IMR-90 (cell line): Measurements from ENCODE around the gene FAAP24. TPM values are rescaled to one million over a fixed set of nuclear protein-coding genes. Genes with fewer than 3 reads are reported as not detected.

ENCODE experiments used
- ATAC-seq: fragments of 200-7000 bp; cut with Tn5 transposase; 2 replicates; pipeline ENCODE4 v1.9.1; 2020; ENCODE audit warnings: low read depth, mild to moderate bottlenecking, moderate library complexity
- BruUV-seq: library from RNA; stranded (reverse); fragments of 400-500 nt; replicated peaks from 2 replicates; lab custom pipeline; 2021; lab: Mats Ljungman, UMichigan
- CTCF ChIA-PET: fragments of 300-600 bp; formaldehyde crosslinking; extraction: SDS; loops from one replicate; lab custom pipeline; 2021; ENCODE audit warnings: antibody characterized with exemption; lab: Yijun Ruan, JAX
- POLR2A ChIA-PET: fragments of 300-600 bp; sonication (Branson Sonifier 250); formaldehyde crosslinking; loops from one replicate; lab custom pipeline; 2022; ENCODE audit warnings: antibody characterized with exemption; ENCODE audit not compliant: unreplicated experiment; lab: Charles Lee
- DNase-seq: peaks from one replicate; pipeline ENCODE4 v3.0.0; 2013
- H2AFZ ChIP-seq: replicated peaks from 2 replicates; pipeline ENCODE3; 2013; ENCODE audit warnings: low read length, mild to moderate bottlenecking; ENCODE audit not compliant: poor library complexity
- H2AK5ac ChIP-seq: 2 replicates; pipeline ENCODE4 v1.6.1; 2013; ENCODE audit warnings: low read depth, low read length, inconsistent platforms
- H2AK9ac ChIP-seq: replicated peaks from 2 replicates; pipeline ENCODE3; 2013; ENCODE audit warnings: mild to moderate bottlenecking, low read depth, low read length, moderate library complexity; ENCODE audit not compliant: poor library complexity
- H2BK120ac ChIP-seq: 2 replicates; pipeline ENCODE4 v1.6.1; 2013; ENCODE audit warnings: low read depth, low read length, inconsistent platforms
- H2BK15ac ChIP-seq: 3 replicates; pipeline ENCODE4 v1.6.1; 2013; ENCODE audit warnings: low read depth, low read length, inconsistent platforms
- H2BK20ac ChIP-seq: 2 replicates; pipeline ENCODE4 v1.6.1; 2013; ENCODE audit warnings: low read depth, mild to moderate bottlenecking, inconsistent platforms, low read length, moderate library complexity
- H2BK5ac ChIP-seq: 2 replicates; pipeline ENCODE4 v1.6.1; 2013; ENCODE audit warnings: mild to moderate bottlenecking, low read depth, low read length, inconsistent platforms; ENCODE audit not compliant: poor library complexity, severe bottlenecking
- H3K14ac ChIP-seq: replicated peaks from 2 replicates; pipeline ENCODE4 v1.6.1; 2013; ENCODE audit warnings: low read depth, low read length, inconsistent platforms
- H3K18ac ChIP-seq: 2 replicates; pipeline ENCODE4 v1.6.1; 2013; ENCODE audit warnings: low read depth, low read length, control low read depth
- H3K23ac ChIP-seq: 2 replicates; pipeline ENCODE4 v1.6.1; 2013; ENCODE audit warnings: low read depth, low read length, inconsistent platforms
- H3K27ac ChIP-seq: 2 replicates; pipeline ENCODE4 v1.5.1; 2013; ENCODE audit warnings: mild to moderate bottlenecking, control low read depth, low read length; ENCODE audit not compliant: insufficient read depth
- H3K27me3 ChIP-seq: 2 replicates; pipeline ENCODE4 v1.6.1; 2013; ENCODE audit warnings: low read length; ENCODE audit not compliant: control insufficient read depth, insufficient read depth
- H3K36me3 ChIP-seq: 2 replicates; pipeline ENCODE4 v1.6.1; 2013; ENCODE audit warnings: low read length, mixed read lengths; ENCODE audit not compliant: control insufficient read depth, insufficient read depth
- H3K4ac ChIP-seq: 2 replicates; pipeline ENCODE4 v1.6.1; 2013; ENCODE audit warnings: low read depth, low read length, inconsistent platforms
- H3K4me1 ChIP-seq: 2 replicates; pipeline ENCODE4 v1.6.1; 2013; ENCODE audit warnings: low read length, mixed read lengths; ENCODE audit not compliant: control insufficient read depth, insufficient read depth
- H3K4me2 ChIP-seq: 2 replicates; pipeline ENCODE4 v1.6.1; 2013; ENCODE audit warnings: low read depth, mild to moderate bottlenecking, control low read depth, low read length, moderate library complexity
- H3K4me3 ChIP-seq: 2 replicates; pipeline ENCODE4 v1.5.1; 2013; ENCODE audit warnings: low read depth, mild to moderate bottlenecking, control low read depth, low read length, moderate library complexity; ENCODE audit not compliant: insufficient read depth
- H3K56ac ChIP-seq: 2 replicates; pipeline ENCODE4 v1.6.1; 2013; ENCODE audit warnings: low read length, inconsistent platforms; ENCODE audit not compliant: insufficient read depth; ENCODE audit errors: extremely low read depth
- H3K79me1 ChIP-seq, 2 experiments: 2 replicates each; pipeline ENCODE4 v1.6.1; 2013; ENCODE audit warnings: low read length in 2 of 2, inconsistent platforms in 1 of 2, low read depth in 1 of 2
- H3K9ac ChIP-seq: 2 replicates; pipeline ENCODE4 v1.6.1; 2013; ENCODE audit warnings: low read depth, low read length, control low read depth
- H3K9me1 ChIP-seq: 2 replicates; pipeline ENCODE4 v1.6.1; 2013; ENCODE audit warnings: low read length, inconsistent platforms; ENCODE audit not compliant: insufficient read depth
- H3K9me3 ChIP-seq: 2 replicates; pipeline ENCODE4 v1.6.1; 2013; ENCODE audit warnings: low read length; ENCODE audit not compliant: control insufficient read depth, insufficient read depth
- H4K20me1 ChIP-seq: 2 replicates; pipeline ENCODE4 v1.6.1; 2013; ENCODE audit warnings: low read length, inconsistent platforms; ENCODE audit not compliant: insufficient read depth
- H4K5ac ChIP-seq: 2 replicates; pipeline ENCODE4 v1.6.1; 2013; ENCODE audit warnings: mild to moderate bottlenecking, low read depth, low read length, control low read depth
- H4K8ac ChIP-seq, 2 experiments: 2 replicates each; pipeline ENCODE4 v1.6.1; 2013; ENCODE audit warnings: low read depth in 2 of 2, low read length in 2 of 2, control low read depth in 1 of 2, inconsistent platforms in 1 of 2
- H4K91ac ChIP-seq: 2 replicates; pipeline ENCODE4 v1.6.1; 2013; ENCODE audit warnings: low read depth, low read length, inconsistent platforms; ENCODE audit not compliant: insufficient read depth
- BHLHE40 ChIP-seq: fragments of 150-350 bp; IDR thresholded peaks from 2 replicates; pipeline ENCODE4 v1.6.1; 2016; ENCODE audit warnings: mild to moderate bottlenecking, low read depth, low read length
- CEBPB ChIP-seq: IDR thresholded peaks from 2 replicates; pipeline ENCODE4 v1.6.1; 2012; ENCODE audit warnings: low read depth, low read length, improper control_type of control experiment
- CHD1 ChIP-seq: IDR thresholded peaks from 2 replicates; pipeline ENCODE4 v1.6.1; 2012; ENCODE audit warnings: low read depth, low read length, improper control_type of control experiment
- FOS ChIP-seq: fragments of 150-350 bp; IDR thresholded peaks from 2 replicates; pipeline ENCODE4 v1.6.1; 2016; ENCODE audit warnings: low read depth, low read length
- MAFK ChIP-seq: IDR thresholded peaks from 2 replicates; pipeline ENCODE4 v1.6.1; 2012; ENCODE audit warnings: low read depth, low read length, improper control_type of control experiment
- MAZ ChIP-seq: IDR thresholded peaks from 2 replicates; pipeline ENCODE4 v1.6.1; 2012; ENCODE audit warnings: low read depth, mild to moderate bottlenecking, low read length, improper control_type of control experiment, moderate library complexity, borderline replicate concordance
- MXI1 ChIP-seq: IDR thresholded peaks from 2 replicates; pipeline ENCODE4 v1.6.1; 2012; ENCODE audit warnings: low read depth, mild to moderate bottlenecking, low read length, moderate library complexity, borderline replicate concordance
- NFE2L2 ChIP-seq: fragments of 150-350 bp; IDR thresholded peaks from 2 replicates; pipeline ENCODE4 v1.6.1; 2016; ENCODE audit warnings: low read depth, mild to moderate bottlenecking, low read length
- POLR2A ChIP-seq: IDR thresholded peaks from 2 replicates; pipeline ENCODE4 v1.6.1; 2012; ENCODE audit warnings: mild to moderate bottlenecking, low read depth, low read length
- RAD21 ChIP-seq: IDR thresholded peaks from 2 replicates; pipeline ENCODE4 v1.6.1; 2012; ENCODE audit warnings: low read length, improper control_type of control experiment
- RCOR1 ChIP-seq: IDR thresholded peaks from 2 replicates; pipeline ENCODE4 v1.6.1; 2012; ENCODE audit warnings: mild to moderate bottlenecking, low read length, improper control_type of control experiment; ENCODE audit not compliant: insufficient replicate concordance
- RFX5 ChIP-seq: IDR thresholded peaks from 2 replicates; pipeline ENCODE4 v1.8.0; 2012; ENCODE audit warnings: low read depth, mild to moderate bottlenecking, low read length, moderate library complexity
- SMC3 ChIP-seq: fragments of 150-350 bp; IDR thresholded peaks from 2 replicates; pipeline ENCODE4 v1.6.1; 2016; ENCODE audit warnings: low read depth, mild to moderate bottlenecking, antibody characterized with exemption, low read length, moderate library complexity
- WGBS, 2 experiments: methylation state at CpG; one replicate each; pipeline versions ENCODE4 v1.1.5 to v1.1.7; 2013; ENCODE audit warnings: missing lambda C conversion rate in 2 of 2; ENCODE audit not compliant: insufficient read length in 1 of 2; ENCODE audit errors: extremely low coverage in 2 of 2; 5-methylcytosine and 5-hydroxymethylcytosine counted together
- dilution Hi-C: fragments of 300-500 bp; cut with HindIII; formaldehyde crosslinking; loops from one replicate; pipeline ENCODE4 v1.14.3; 2018; ENCODE audit warnings: low sequenced_read_pairs; ENCODE audit not compliant: unreplicated experiment
- in situ Hi-C: fragments of 300-500 bp; cut with MboI; formaldehyde crosslinking; loops from 3 replicates; pipeline ENCODE4 v1.14.3; 2019; ENCODE audit warnings: low sequenced_read_pairs, inconsistent platforms, mixed read lengths
- intact Hi-C: fragments of 100-400 bp; cut with micrococcal nuclease; formaldehyde crosslinking; loops from 2 replicates; pipeline ENCODE4 v1.10.0; 2022
- polyA plus RNA-seq, 3 experiments: library from polyadenylated mRNA; depleted of rRNA; stranded (reverse); fragments of >200 nt; gene quantifications; 2 replicates each; pipeline ENCODE4 v1.2.3, GENCODE V29; 2012; ENCODE audit warnings: low replicate concordance in 1 of 3
- total RNA-seq: library from RNA; depleted of rRNA; stranded (reverse); fragments of >200 nt; gene quantifications from 2 replicates; pipeline ENCODE4 v1.2.3, GENCODE V29; 2012
- TF ChIP-seq, protein P1 (sequence below): fragments of 150-350 bp; IDR thresholded peaks from 2 replicates; pipeline ENCODE4 v1.6.1; 2016; ENCODE audit warnings: low read depth, mild to moderate bottlenecking, low read length, moderate library complexity, borderline replicate concordance
- TF ChIP-seq, protein P2 (sequence below): conservative IDR thresholded peaks from 2 replicates; pipeline ENCODE4 v1.5.1; 2012; ENCODE audit warnings: mild to moderate bottlenecking, low read depth, low read length, improper control_type of control experiment
- TF ChIP-seq, protein P3 (sequence below): fragments of 150-350 bp; IDR thresholded peaks from 2 replicates; pipeline ENCODE4 v1.6.1; 2017; ENCODE audit warnings: mild to moderate bottlenecking, antibody characterized with exemption, low read length, low read depth

FAAP24 gene
- total and polyA plus RNA-seq, 2 of the 4 experiments (the other 2 are of a cell fraction), result 2.2 to 2.3 TPM

DNA sequence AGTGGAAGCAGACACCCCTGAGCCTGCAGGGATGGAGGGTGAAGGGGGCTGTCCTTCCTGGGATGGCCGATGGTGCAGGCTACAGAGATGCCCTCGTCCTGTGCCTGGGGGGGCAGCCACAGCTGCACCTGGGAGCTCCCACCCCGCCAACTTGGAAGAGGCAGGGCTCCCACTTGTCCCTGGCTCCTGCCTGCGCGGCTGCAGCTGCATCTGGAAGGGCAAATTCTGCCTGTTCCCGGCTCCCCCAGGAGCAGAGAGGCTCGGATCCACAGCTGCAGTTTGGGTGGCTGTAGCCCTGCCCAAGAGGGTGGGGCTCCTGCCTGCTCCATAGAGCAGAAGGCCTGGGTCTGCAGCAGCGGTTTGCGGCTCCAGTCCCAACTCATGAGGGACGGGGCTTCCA lies 2.5 kb upstream of the FAAP24 start:
- BruUV-seq, result no TSS peak
- ChIA-PET CTCF (no interaction called here), POLR2A (no interaction called here)
- in situ Hi-C loops, result no loop called here
- Histone ChIP-seq H3K4me2 (no peak overlapping the region), H4K91ac (no peak overlapping the region), H2BK5ac (no peak overlapping the region), H2AK5ac (no peak overlapping the region), H2BK20ac (no peak overlapping the region), H3K23ac (no peak overlapping the region), H3K9me3 (no peaks in the 10 kb centered on the region), H4K5ac (no peak overlapping the region), H3K14ac (no peak overlapping the region), H3K9ac (no peak overlapping the region), H3K9me1 (no peaks in the 10 kb centered on the region; the same call in 1 of the 2 replicates), H3K27me3 (no peaks in the 10 kb centered on the region), H2BK120ac (no peak overlapping the region), H3K36me3 (peaks cover 12% of the 10 kb centered on the region), H3K18ac (no peak overlapping the region), H2AK9ac (no peak overlapping the region), H3K79me1 (peaks cover 18 to 43% of the 10 kb centered on the region in 2 experiments), H4K8ac (no peak overlapping the region), H3K56ac (no peak overlapping the region), H2AFZ (no peak overlapping the region), H3K4me3 (no peak overlapping the region), H2BK15ac (no peak overlapping the region), H4K20me1 (no peaks in the 10 kb centered on the region), H3K27ac (no peak overlapping the region), H3K4ac (no peak overlapping the region), H3K4me1 (no peaks in the 10 kb centered on the region)
- ATAC-seq, result no peak
- WGBS, 2 experiments, result 93% methylated on average over 7 of the region's 10 CpGs; no CpG with 5 or more reads in 1 of the 2 experiments
- intact Hi-C loops, result no loop called here
- TF ChIP-seq, protein P1, sequence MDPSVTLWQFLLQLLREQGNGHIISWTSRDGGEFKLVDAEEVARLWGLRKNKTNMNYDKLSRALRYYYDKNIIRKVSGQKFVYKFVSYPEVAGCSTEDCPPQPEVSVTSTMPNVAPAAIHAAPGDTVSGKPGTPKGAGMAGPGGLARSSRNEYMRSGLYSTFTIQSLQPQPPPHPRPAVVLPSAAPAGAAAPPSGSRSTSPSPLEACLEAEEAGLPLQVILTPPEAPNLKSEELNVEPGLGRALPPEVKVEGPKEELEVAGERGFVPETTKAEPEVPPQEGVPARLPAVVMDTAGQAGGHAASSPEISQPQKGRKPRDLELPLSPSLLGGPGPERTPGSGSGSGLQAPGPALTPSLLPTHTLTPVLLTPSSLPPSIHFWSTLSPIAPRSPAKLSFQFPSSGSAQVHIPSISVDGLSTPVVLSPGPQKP, result no peak
- TF ChIP-seq RFX5, result no peak
- TF ChIP-seq RCOR1, result no peak
- TF ChIP-seq RAD21, result no peak
- TF ChIP-seq, protein P2, sequence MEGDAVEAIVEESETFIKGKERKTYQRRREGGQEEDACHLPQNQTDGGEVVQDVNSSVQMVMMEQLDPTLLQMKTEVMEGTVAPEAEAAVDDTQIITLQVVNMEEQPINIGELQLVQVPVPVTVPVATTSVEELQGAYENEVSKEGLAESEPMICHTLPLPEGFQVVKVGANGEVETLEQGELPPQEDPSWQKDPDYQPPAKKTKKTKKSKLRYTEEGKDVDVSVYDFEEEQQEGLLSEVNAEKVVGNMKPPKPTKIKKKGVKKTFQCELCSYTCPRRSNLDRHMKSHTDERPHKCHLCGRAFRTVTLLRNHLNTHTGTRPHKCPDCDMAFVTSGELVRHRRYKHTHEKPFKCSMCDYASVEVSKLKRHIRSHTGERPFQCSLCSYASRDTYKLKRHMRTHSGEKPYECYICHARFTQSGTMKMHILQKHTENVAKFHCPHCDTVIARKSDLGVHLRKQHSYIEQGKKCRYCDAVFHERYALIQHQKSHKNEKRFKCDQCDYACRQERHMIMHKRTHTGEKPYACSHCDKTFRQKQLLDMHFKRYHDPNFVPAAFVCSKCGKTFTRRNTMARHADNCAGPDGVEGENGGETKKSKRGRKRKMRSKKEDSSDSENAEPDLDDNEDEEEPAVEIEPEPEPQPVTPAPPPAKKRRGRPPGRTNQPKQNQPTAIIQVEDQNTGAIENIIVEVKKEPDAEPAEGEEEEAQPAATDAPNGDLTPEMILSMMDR, result no peak
- TF ChIP-seq SMC3, result no peak
- no peak for TF ChIP-seq POLR2A
- TF ChIP-seq, protein P3, sequence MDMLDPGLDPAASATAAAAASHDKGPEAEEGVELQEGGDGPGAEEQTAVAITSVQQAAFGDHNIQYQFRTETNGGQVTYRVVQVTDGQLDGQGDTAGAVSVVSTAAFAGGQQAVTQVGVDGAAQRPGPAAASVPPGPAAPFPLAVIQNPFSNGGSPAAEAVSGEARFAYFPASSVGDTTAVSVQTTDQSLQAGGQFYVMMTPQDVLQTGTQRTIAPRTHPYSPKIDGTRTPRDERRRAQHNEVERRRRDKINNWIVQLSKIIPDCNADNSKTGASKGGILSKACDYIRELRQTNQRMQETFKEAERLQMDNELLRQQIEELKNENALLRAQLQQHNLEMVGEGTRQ, result no peak
- no peak for TF ChIP-seq BHLHE40
- TF ChIP-seq FOS, result no peak
- TF ChIP-seq CEBPB, result no peak
- no peak for TF ChIP-seq NFE2L2
- TF ChIP-seq MAFK, result no peak
- TF ChIP-seq MAZ, result no peak
- TF ChIP-seq CHD1, result no peak
- TF ChIP-seq MXI1, result no peak
- dilution Hi-C loops, result no loop called here
- no peak for DNase-seq
